Mucosa of gallbladder (tissue), 1 donor: ENCODE data around the gene PPP1R27. TPM values are rescaled to one million over a fixed set of nuclear protein-coding genes. Genes with fewer than 3 reads are reported as not detected.

Experiments
- DNase-seq: peaks from one replicate; pipeline ENCODE4 v3.0.0-alpha.2; 2020; ENCODE audit warnings: low spot score
- total RNA-seq: library from RNA; stranded (reverse); gene quantifications from one replicate; pipeline ENCODE4 v1.2.1, GENCODE V29; 2021
- donor health status: DM: no; HTN: no; CAD: no.

Gene PPP1R27
- total RNA-seq, 1 donor from 2014 or later: not detected

DNA sequence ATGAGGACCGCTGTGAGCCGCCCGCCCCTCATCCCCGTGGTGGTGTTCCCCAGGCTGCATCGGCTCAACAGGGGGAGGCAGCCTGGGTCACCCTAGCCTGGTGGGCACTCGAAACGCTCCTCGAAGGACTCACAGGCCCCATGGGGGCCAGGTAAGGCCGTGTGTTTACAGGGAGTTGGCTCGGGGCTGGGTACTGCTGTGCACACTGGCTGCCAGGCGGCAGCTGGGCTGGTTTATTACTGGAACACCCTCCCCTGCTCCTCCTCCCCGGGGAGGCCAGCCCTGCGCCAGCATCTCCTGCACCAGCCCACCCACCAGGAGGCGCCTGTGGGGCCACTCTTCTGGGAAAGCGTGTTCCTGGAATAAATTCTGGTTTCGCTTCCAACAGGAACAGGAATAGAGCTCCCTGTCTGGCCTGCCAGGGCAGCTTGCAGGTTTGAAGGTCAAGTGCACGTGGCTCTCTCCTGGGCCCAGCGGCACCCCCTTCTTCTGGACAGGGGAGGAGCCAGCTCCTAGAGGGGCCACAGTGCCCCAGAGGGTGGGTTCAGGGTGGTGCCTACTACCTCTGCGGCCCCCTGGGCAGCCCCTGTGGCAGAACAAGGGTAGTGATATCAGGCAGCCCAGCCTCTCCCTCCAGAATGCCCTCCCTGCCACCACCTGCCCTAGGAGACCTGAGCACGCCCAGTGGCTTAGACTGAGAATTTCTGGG, 13.1 kb downstream of the PPP1R27 start:
- DNase-seq: peak; percentile 81

DNA sequence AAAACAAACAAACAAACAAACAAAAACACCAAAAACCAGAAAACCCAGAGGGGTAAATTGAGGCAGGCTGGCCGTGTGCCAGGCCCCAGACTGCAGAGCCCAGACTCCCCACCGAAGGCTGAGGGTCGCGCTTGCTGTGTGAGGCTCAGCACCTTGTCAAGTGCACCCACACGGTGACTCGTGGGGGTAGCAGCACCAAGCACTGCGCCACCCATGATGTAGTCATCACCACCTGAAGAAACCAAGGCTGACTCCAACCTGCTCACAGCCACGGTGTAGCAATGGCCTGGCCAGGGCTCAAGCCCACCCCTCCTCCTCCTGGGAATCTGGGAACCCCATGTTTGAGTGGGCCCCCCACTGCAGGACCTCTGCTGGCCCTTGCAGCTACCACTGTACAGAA, 13.7 kb downstream of the PPP1R27 start:
- no peak for DNase-seq

DNA sequence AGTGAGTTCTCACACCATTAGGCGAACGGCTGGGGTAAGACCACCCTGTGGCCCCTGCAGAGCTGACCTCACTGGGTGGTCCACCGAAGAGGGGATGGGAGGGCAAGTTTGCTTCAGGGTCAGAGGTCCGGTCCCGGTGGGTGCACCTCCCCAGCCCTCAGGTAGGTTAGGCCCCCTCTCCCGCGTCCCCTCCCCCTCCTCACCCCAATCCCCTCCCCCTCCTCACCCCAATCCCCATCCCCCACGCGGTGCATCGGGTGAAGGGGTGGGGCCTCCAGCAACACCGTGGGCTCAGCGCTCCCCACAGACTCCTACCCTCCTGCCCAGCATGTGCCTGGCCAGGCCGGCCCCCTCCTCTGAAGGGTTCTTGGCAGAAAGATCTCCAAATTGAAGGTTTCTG, 15.1 kb downstream of the PPP1R27 start:
- no peak for DNase-seq

DNA sequence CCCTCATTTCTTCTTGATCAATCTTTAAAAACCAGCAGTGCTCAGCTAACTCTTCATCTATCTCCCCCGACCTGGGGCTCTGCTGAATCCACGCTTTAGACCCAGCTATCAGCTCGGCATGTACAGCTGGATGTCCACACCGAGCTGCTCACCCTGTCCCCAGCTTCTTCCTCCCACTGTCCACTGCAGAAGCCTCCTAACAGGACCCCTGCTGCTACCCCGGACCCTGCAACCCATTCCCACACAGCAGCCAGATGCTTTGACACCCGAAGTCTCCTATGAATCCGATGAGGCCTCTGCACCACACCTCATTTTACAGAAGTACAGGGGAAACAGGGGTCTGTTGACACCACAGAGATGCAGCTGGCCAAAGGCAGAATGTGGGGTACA, 17.1 kb downstream of the PPP1R27 start:
- no peak for DNase-seq

DNA sequence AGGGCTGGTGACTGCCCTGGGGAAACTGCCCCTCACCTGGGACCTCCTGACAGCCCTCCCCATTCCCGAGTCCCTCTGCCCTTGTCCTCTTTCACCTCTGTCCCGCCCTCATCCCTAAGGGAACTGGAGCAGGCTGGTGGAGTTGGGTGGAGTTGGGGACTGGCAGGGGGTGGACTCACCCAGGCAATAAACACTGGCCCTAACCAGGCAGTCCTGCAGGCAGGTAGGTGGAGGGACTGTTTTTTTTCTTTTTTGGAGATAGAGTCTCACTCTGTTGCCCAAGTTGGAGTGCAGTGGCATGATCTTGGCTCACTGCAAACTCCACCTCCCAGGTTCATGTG, 19.2 kb downstream of the PPP1R27 start:
- DNase-seq: no peak

DNA sequence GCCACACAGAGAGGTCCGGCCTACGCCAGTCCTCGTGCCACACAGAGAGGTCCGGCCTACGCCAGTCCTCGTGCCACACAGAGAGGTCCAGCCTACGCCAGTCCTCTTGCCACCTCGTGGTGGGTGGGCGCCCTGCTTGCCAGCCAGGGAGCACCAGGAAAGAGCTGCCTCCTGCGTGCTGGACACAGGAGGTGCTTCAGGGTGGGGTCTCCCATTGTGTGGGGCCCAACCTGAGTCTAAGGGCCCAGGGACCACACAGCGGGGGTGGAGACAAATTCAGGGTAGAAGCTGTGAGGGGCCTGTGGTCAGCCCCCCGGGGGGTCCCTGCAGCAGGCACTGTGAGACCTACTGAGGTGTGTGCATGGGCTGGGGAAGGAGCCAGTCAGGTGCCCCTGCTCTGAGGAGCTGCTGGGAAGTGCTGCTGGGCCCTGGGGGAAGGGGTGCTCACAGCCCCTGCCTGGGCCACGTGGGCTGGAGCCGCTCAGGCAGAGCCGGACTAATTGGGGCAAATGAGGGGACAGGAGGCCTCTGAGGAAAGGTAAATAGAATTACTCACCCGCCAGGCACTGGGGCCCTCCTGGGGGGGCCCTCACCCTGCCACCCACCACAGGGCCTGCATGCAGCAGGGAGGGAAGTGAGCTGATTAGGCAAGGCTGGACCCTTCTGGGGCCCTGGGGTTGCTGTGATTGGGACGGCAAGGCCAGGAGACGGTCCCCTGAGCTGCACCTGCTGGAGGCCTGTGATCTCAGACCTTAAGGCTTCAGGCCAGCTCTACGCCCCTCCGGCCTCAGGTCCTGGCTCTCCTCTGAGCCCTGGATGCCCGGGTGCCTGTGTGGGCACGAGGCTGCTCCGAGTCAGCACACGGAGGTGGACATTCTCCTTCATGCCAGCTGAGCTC, 19.9 kb downstream of the PPP1R27 start:
- no peak for DNase-seq

DNA sequence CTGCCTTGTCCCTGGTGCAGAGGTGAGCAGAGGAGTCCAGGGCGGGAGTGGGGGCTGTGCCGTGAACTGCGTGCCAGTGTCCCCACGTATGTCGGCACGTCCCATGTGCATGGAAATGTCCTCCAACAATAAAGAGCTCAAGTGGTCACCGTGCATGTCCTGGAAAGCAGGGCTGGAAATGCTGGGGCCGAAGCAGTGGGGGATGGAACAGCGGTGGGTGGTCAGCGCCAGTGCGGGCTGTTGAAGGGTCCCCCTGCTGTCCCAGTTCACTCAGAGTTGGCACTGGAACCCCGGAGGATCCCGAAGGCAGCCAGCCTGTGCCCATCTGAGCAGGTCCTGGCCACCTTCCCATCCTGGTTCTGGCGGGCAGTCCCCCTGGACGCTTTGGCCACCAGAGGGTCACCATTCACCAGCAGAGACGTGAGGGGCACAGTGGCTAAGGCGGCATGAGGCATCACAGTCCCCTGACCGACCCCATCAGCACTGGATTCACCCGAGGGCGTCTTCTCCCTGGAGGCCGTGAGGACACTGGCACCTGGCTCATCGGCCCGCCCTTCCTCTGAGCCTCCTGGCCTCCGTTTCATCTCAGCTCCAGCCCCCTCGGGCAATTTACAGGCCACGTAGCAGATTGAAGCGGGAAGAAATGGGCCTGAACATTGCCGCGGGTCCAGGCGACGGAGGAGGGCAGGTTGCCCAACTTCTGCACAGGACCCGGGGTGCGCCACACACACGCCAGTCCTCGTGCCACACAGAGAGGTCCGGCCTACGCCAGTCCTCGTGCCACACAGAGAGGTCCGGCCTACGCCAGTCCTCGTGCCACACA, 20.8 kb downstream of the PPP1R27 start:
- no peak for DNase-seq

DNA sequence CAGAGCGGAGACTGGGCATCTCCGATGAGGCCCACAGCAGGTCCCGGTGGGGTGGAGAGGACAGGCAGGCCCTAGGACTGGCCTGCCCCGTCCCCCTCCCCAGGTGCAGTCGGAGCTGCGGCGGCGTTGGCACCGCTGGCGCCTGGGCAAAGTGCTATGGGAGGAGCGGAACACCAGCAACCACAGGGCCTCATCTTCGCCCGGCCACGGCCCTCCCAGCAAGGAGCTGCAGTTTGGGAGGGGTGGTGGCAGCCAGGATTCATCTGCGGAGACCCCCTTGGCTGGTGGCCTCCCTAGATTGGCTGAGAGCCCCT, 21.5 kb downstream of the PPP1R27 start:
- DNase-seq: no peak

DNA sequence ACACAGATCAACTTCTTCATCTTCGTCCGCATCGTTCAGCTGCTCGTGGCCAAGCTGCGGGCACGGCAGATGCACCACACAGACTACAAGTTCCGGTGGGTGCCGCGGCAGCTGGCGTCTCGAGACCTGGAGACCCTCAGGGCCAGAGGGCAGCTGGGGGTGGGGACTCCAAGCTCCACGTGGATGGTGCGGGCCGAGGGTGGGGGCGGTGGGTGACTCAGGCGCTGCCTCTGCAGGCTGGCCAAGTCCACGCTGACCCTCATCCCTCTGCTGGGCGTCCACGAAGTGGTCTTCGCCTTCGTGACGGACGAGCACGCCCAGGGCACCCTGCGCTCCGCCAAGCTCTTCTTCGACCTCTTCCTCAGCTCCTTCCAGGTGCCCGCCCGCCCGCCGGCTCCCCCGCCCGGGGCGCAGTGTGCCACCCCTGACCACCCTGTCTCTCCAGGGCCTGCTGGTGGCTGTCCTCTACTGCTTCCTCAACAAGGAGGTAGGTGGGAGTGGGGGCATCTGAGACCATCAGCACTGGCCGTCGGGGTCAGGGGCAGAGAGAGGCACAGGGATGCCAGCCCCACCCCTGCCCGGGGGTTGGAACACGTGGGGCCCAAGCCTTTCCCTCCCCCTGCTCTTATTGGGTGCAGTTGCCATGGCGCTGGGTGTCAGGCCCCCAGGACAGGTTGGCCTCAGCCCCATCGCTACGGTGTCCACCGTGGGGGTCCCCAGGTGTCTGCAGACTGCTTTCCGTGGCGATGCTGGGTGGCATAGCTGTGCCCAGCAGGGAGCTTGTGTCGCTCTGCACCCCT, 22.1 kb downstream of the PPP1R27 start:
- no peak for DNase-seq

DNA sequence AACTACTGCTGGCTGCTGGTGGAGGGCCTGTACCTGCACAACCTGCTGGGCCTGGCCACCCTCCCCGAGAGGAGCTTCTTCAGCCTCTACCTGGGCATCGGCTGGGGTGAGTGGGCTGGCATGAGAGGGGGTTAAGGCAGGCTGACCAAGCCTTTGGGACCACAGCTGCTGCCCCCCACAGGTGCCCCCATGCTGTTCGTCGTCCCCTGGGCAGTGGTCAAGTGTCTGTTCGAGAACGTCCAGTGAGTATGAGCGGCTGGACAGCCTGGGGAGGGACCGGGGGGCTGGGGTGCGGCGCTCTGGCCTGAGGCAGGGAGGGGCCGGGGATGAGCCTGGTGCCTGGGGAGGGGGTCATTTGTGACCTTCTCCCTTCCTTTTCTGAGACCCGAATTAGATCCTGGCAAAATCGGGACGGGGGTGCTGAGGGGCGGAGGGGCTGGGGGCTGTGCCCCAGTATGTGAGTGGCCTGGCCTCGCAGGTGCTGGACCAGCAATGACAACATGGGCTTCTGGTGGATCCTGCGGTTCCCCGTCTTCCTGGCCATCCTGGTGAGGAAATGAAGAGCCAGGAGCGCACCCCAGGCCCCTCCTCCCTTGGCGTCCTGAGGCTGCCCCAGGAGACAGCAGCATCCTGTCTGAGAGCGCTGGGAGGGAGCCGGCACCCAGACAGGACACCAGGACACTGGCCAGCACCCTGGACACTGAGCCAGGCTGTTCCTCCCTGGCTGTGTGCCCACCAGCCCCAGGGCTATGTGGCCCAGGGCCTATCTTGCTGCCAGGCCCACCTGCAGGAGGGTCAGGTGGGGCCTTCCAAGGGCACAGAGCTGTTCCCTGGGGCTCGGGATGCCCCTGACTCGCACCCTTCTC, 22.9 kb downstream of the PPP1R27 start:
- no peak for DNase-seq

DNA sequence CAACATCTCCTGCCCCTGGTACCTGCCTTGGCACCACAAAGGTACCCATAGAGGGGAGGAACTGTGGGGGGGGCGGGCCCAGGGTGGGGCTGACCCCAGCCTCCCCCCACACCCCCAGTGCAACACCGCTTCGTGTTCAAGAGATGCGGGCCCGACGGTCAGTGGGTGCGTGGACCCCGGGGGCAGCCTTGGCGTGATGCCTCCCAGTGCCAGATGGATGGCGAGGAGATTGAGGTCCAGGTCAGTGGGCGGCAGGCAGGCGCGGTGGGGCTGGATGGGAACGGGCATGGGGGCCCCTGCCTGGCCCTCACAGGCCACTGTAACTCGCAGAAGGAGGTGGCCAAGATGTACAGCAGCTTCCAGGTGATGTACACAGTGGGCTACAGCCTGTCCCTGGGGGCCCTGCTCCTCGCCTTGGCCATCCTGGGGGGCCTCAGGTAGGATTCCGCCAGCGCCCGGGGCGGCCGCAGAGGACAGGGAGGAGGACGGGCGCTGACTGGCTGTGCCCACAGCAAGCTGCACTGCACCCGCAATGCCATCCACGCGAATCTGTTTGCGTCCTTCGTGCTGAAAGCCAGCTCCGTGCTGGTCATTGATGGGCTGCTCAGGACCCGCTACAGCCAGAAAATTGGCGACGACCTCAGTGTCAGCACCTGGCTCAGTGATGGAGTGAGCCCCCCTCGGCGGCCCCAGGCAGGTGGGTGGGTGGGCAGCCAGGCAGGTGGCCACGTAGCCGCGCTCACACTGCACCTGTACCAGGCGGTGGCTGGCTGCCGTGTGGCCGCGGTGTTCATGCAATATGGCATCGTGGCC, 23.8 kb downstream of the PPP1R27 start:
- no peak for DNase-seq

DNA sequence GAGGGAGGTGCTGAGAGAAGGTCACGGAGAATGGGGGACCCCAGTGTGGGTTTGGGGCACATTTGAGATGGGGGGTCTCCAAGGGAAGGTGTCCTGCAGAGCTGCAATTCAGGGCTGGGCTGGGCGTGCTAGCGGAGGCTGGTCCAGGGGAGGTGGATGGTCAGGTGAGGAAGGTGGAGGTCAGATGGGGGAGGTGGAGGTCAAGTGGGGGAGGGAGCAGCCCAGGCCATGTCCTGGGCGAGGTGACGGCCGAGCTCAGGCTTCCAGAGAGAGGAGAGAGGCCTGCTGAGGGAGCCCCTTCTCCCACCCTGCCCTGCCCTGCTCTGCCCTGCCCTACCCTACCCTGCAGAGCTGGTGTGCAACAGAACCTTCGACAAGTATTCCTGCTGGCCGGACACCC, 24.4 kb downstream of the PPP1R27 start:
- DNase-seq: no peak

DNA sequence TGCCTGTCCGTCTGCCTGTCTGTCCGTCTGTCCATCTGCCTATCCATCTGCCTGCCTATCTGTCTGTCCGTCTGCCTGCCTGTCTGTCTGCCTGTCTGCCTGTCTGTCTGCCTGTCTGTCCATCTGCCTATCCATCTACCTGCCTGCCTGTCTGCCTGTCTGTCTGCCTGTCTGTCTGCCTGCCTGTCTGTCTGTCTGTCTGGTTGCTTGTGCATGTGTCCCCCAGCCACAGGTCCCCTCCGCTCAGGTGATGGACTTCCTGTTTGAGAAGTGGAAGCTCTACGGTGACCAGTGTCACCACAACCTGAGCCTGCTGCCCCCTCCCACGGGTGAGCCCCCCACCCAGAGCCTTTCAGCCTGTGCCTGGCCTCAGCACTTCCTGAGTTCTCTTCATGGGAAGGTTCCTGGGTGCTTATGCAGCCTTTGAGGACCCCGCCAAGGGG, 25.3 kb downstream of the PPP1R27 start:
- DNase-seq: no peak

DNA sequence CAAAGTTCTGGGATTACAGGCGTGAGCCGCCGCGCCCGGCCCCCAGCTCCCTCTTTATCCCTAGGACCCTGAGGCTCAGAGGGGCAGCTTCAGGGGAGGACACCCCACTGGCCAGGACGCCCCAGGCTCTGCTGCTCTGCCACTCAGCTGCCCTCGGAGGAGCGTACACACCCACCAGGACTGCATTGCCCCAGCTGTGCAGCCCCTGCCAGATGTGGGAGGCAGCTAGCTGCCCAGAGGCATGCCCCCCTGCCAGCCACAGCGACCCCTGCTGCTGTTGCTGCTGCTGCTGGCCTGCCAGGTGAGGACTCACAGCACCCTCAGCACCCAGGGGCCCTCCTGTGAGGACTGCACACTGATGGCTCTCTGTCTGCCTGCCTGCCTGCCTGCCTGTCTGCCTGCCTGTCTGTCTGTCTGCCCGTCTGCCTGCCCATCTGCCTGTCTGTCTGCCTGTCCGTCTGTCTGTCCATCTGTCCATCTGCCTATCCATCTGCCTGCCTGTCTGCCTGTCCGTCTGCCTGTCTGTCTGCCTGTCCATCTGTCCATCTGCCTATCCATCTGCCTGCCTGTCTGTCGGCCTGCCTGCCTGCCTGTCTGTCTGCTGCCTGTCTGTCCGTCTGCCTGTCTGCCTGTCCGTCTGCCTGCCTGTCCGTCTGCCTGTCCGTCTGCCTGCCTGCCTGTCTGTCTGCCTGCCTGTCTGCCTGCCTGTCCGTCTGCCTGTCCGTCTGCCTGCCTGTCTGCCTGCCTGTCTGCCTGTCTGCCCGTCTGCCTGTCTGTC, 25.9 kb downstream of the PPP1R27 start:
- no peak for DNase-seq

DNA sequence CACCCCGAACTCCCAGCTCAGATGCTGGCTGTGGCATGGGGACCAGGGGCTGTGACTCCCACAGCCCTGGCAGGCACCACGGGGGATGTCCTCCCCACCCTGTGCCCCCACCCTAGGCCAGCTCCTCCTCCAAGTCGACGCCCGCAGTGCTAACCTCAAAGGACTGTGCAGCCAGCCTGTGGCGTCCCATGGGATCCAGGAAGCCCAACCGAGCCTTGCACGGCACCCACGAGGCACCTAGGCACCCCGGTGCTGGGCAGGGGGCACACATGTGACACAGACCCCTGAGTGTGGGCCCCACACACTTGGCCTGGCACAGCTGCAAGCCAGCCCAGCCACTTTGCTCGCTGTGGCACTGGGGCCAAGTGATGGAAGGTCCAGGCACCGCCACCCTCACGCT, 27.0 kb downstream of the PPP1R27 start:
- no peak for DNase-seq

DNA sequence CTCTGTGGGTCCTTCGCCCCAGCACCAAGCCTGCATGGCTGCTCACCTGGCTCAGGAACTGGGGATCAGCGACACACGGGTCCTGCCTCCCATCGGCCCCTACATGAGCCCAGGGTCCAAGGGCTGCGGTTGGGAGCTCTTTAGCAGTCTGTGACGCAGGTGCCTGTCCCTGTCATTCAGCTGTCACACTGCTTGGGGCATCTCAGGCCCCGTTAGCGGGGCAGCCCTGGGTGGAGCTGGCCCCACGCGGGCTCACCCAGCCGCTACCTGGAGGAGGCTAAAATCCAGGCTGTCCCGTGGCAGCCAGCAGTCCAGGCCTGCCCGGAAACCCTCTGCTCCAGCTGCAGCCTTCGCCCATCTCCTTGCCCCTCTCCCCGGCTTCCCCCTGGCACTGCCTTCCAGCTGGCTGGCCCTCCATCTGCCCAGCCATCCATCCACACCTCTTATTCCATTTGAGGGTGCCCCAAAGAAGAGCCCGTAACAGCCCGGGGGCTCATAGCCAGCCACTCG, 27.6 kb downstream of the PPP1R27 start:
- no peak for DNase-seq

DNA sequence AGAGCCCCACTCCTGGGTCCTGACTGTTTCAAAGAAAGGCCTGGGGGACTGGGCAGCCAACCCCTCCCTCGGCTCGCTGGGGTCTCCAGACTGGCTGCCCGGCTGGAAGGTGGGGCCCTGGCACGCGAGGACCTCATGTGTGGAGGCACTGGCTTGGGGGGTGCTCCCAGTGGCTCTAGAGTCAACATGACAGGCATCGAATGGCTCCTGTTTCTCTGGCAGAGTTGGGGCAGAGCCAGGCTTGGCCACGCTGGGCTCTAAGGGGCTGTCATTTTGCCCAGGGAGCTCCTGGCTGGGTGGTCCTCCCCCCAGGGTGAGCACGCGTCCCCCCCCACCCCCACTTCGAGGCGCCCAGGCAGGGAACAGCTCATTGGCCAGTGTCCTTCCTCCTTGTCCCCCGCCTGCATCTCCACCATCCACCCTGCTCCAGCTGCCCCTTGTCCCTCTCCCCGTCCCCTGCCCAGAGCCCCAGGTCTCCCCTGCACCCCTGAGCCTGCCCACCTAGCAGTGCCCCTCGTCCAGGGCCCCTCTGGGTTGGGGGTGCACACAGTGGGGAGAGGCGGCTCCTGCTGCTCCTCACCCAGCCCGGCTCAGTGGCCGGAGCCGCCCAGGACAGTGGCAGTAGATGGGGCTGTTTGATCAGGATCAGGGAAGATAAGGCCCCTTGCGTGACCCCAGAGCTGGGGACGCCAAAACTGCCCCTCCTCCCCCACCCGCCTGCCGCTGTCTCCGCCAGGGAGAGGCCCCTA, 28.2 kb downstream of the PPP1R27 start:
- no peak for DNase-seq
